ENCODE results near the gene CRNKL1. TPM values are rescaled to one million over a fixed set of nuclear protein-coding genes. Genes with fewer than 3 reads are reported as not detected.

The CRNKL1 gene
- polyA plus RNA-seq, 1 donor (not counting 4 experiments of a cell fraction or from before 2014, with no cell fraction given) = 11.0 TPM

DNA sequence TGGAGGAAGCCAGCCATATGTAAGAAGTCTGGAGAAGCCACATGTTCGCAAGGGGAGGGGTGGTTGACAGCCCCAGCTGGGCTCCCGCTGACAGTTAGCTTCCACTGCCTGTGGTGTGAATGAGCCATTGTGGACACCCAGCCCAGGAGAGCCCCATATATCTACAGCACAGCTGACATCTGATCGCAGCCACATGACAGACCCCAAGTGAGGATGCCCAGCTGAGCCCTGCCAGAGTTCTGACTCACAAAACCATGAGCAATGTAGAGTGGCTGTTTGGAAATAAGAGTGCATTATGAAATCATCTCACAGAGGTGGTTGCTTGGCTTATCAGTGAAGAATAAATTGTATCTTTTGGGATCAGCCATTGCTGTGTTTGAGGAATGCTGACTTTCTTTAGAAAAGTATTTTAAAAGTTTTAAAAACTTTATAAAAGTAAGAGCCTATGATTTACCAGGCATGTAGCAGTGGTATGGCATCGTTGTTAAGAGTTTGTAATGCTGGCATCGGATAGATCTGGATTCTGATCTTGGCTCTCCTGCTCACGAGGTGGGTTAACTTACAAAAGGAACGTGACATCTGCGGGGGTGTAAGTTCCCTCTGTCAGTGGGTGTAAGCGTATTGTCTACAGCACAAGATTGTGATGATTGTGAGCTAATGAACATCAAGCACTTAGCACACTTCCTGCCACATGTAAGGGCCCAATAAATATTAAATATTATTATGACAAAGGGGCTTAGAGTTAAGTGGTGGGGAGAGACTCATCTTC lies 24.2 kb upstream of the CRNKL1 start:
- H3K9me3 ChIP-seq (ENCODE audit: control insufficient read depth, low read depth, low read length) = no peaks in the 10 kb centered on the region
- no peak overlapping the region for H3K27ac ChIP-seq (ENCODE audit: control insufficient read depth, insufficient read depth, low read length)
- H3K9me1 ChIP-seq (ENCODE audit: control insufficient read depth, extremely low read depth, insufficient read depth, low read length) = no peaks in the 10 kb centered on the region
- no peaks in the 10 kb centered on the region for H3K79me2 ChIP-seq (ENCODE audit: control insufficient read depth, insufficient read depth, low read length)
- no peak overlapping the region for H2AFZ ChIP-seq (ENCODE audit: control insufficient read depth, low read length)
- FAIRE-seq (no peak), DNase-seq (ENCODE audit: low read depth, low spot score) (no peak)
- TF ChIP-seq EZH2 (IDR thresholded peaks at IDR 0.05; ENCODE audit: low read length) = no peak
- TF ChIP-seq, protein P1, sequence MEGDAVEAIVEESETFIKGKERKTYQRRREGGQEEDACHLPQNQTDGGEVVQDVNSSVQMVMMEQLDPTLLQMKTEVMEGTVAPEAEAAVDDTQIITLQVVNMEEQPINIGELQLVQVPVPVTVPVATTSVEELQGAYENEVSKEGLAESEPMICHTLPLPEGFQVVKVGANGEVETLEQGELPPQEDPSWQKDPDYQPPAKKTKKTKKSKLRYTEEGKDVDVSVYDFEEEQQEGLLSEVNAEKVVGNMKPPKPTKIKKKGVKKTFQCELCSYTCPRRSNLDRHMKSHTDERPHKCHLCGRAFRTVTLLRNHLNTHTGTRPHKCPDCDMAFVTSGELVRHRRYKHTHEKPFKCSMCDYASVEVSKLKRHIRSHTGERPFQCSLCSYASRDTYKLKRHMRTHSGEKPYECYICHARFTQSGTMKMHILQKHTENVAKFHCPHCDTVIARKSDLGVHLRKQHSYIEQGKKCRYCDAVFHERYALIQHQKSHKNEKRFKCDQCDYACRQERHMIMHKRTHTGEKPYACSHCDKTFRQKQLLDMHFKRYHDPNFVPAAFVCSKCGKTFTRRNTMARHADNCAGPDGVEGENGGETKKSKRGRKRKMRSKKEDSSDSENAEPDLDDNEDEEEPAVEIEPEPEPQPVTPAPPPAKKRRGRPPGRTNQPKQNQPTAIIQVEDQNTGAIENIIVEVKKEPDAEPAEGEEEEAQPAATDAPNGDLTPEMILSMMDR (optimal IDR thresholded peaks at IDR 0.05 in 1 of 3, IDR thresholded peaks at IDR 0.05 in 1 of 3, conservative IDR thresholded peaks at IDR 0.05 in 1 of 3; ENCODE audit: extremely low read depth in 1 of 3, insufficient read depth in 2 of 3, low read length in 3 of 3) = no peak
- H4K20me1 ChIP-seq (ENCODE audit: control insufficient read depth, extremely low read depth, insufficient read depth, low read length) = no peaks in the 10 kb centered on the region
- dilution Hi-C loops (cut with MboI; ENCODE audit: extremely low pct_ligation_motif_present, low sequenced_read_pairs) = no loop called here
- H3K4me3 ChIP-seq (ENCODE audit: control insufficient read depth in 2 of 3, extremely low read depth in 1 of 3, insufficient read depth in 2 of 3, low read depth in 1 of 3, low read length in 3 of 3) = no peak overlapping the region
- no peaks in the 10 kb centered on the region for H3K36me3 ChIP-seq (ENCODE audit: control insufficient read depth in 2 of 2, extremely low read depth in 1 of 2, insufficient read depth in 2 of 2, low read length in 2 of 2)
- H3K27me3 ChIP-seq (ENCODE audit: control insufficient read depth, extremely low read depth, insufficient read depth, low read length) = peaks cover 9% of the 10 kb centered on the region
- H3K4me2 ChIP-seq (ENCODE audit: control insufficient read depth, extremely low read depth, insufficient read depth, low read depth, low read length) = no peak overlapping the region
- no peak overlapping the region for H3K9ac ChIP-seq (ENCODE audit: control insufficient read depth, extremely low read depth, insufficient read depth, low read length)
- no peaks in the 10 kb centered on the region for H3K4me1 ChIP-seq (ENCODE audit: control insufficient read depth, extremely low read depth, insufficient read depth, low read length)

DNA sequence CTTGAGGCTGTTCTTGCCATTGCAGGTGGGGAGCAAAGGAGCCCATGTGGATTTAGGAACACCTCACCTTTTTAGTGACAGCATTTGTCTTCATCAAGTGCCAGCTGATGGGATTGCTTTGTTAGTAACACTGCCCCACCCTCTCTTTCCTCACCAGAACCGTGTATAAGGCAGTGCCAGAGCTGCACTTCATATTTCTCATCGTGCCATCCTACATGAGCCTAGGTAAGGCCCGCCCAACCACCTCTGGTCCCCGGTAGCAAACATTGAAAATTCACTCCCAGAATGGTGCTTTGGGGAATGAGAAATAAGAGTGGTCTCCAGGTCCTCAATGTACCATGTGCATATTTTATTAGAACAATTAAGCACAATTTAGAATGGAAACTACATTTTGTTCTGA lies 22.8 kb upstream of the CRNKL1 start:
- Histone ChIP-seq H3K4me3 (ENCODE audit: control insufficient read depth in 2 of 3, extremely low read depth in 1 of 3, insufficient read depth in 2 of 3, low read depth in 1 of 3, low read length in 3 of 3) (no peak overlapping the region), H3K36me3 (ENCODE audit: control insufficient read depth in 2 of 2, extremely low read depth in 1 of 2, insufficient read depth in 2 of 2, low read length in 2 of 2) (no peaks in the 10 kb centered on the region), H4K20me1 (ENCODE audit: control insufficient read depth, extremely low read depth, insufficient read depth, low read length) (no peaks in the 10 kb centered on the region), H3K79me2 (ENCODE audit: control insufficient read depth, insufficient read depth, low read length) (no peaks in the 10 kb centered on the region), H3K4me1 (ENCODE audit: control insufficient read depth, extremely low read depth, insufficient read depth, low read length) (no peaks in the 10 kb centered on the region), H2AFZ (ENCODE audit: control insufficient read depth, low read length) (no peak overlapping the region), H3K9me1 (ENCODE audit: control insufficient read depth, extremely low read depth, insufficient read depth, low read length) (no peaks in the 10 kb centered on the region), H3K9me3 (ENCODE audit: control insufficient read depth, low read depth, low read length) (no peaks in the 10 kb centered on the region), H3K27me3 (ENCODE audit: control insufficient read depth, extremely low read depth, insufficient read depth, low read length) (peaks cover 9% of the 10 kb centered on the region), H3K9ac (ENCODE audit: control insufficient read depth, extremely low read depth, insufficient read depth, low read length) (no peak overlapping the region), H3K4me2 (ENCODE audit: control insufficient read depth, extremely low read depth, insufficient read depth, low read depth, low read length) (no peak overlapping the region), H3K27ac (ENCODE audit: control insufficient read depth, insufficient read depth, low read length) (no peak overlapping the region)
- no peak for FAIRE-seq
- dilution Hi-C loops (cut with MboI; ENCODE audit: extremely low pct_ligation_motif_present, low sequenced_read_pairs) = no loop called here
- TF ChIP-seq EZH2 (IDR thresholded peaks at IDR 0.05; ENCODE audit: low read length) = no peak
- TF ChIP-seq, protein P1 (optimal IDR thresholded peaks at IDR 0.05 in 1 of 3, IDR thresholded peaks at IDR 0.05 in 1 of 3, conservative IDR thresholded peaks at IDR 0.05 in 1 of 3; ENCODE audit: extremely low read depth in 1 of 3, insufficient read depth in 2 of 3, low read length in 3 of 3) = no peak
- no peak for DNase-seq (ENCODE audit: low read depth, low spot score)

All from keratinocyte (primary cell).